Neural cell (in vitro differentiated cells): Measurements from ENCODE around the gene AP5B1. TPM values are rescaled to one million over a fixed set of nuclear protein-coding genes. Genes with fewer than 3 reads are reported as not detected.

Experiments used
- H2AFZ ChIP-seq: fragments of 200-600, 300-800 bp; sonication (generic), shearing (Covaris generic); 2 replicates; pipeline ENCODE4 v1.6.0; 2014; ENCODE audit warnings: low read depth, mild to moderate bottlenecking, antibody characterized with exemption, low read length, moderate library complexity
- H3F3A ChIP-seq: fragments of 200-600 bp; shearing (Covaris generic); 2 replicates; pipeline ENCODE4 v1.6.1; 2016; ENCODE audit warnings: mild to moderate bottlenecking, moderate library complexity, mixed read lengths, antibody characterized with exemption, low read length; ENCODE audit not compliant: insufficient read depth, poor library complexity, severe bottlenecking
- H3K27ac ChIP-seq: fragments of 200-600, 300-800 bp; sonication (generic), shearing (Covaris generic); 2 replicates; pipeline ENCODE4 v1.5.1; 2014; ENCODE audit warnings: mild to moderate bottlenecking, low read length, moderate library complexity
- H3K27me3 ChIP-seq: fragments of 300-800, 200-600 bp; sonication (generic), shearing (Covaris generic); 2 replicates; pipeline ENCODE4 v1.6.0; 2014; ENCODE audit warnings: mild to moderate bottlenecking, low read depth, low read length, moderate library complexity; ENCODE audit not compliant: insufficient read depth
- H3K36me3 ChIP-seq: fragments of 300-800, 200-600 bp; sonication (generic), shearing (Covaris generic); 2 replicates; pipeline ENCODE4 v1.5.1; 2014; ENCODE audit warnings: mild to moderate bottlenecking, antibody characterized with exemption, low read length, moderate library complexity; ENCODE audit not compliant: insufficient read depth
- H3K4me2 ChIP-seq: fragments of 300-800, 200-600 bp; sonication (generic), shearing (Covaris generic); 2 replicates; pipeline ENCODE4 v1.6.0; 2014; ENCODE audit warnings: mild to moderate bottlenecking, low read length
- H3K4me3 ChIP-seq: fragments of 300-800, 200-600 bp; sonication (generic), shearing (Covaris generic); 2 replicates; pipeline ENCODE4 v1.5.1; 2014; ENCODE audit warnings: mild to moderate bottlenecking, low read length, moderate library complexity
- H3K79me2 ChIP-seq: fragments of 200-600 bp; shearing (Covaris generic); replicated peaks from 2 replicates; pipeline ENCODE4 v1.6.0; 2014; ENCODE audit warnings: mild to moderate bottlenecking, low read length, moderate library complexity; ENCODE audit not compliant: insufficient read depth
- H3K9ac ChIP-seq: fragments of 300-800, 200-600 bp; sonication (generic), shearing (Covaris generic); 2 replicates; pipeline ENCODE4 v1.6.1; 2016; ENCODE audit warnings: mild to moderate bottlenecking, low read length, mixed read lengths
- H3K9me2 ChIP-seq: fragments of 200-600 bp; shearing (Covaris generic); 2 replicates; pipeline ENCODE4 v1.6.1; 2016; ENCODE audit warnings: mild to moderate bottlenecking, low read length, mixed read lengths; ENCODE audit not compliant: insufficient read depth
- H3K9me3 ChIP-seq: fragments of 200-600, 300-800 bp; sonication (generic), shearing (Covaris generic); 2 replicates; pipeline ENCODE4 v1.6.1; 2016; ENCODE audit warnings: mild to moderate bottlenecking, mixed run types, low read length, moderate library complexity, mixed read lengths
- H4K20me1 ChIP-seq: fragments of 200-600 bp; shearing (Covaris generic); 2 replicates; pipeline ENCODE4 v1.6.1; 2016; ENCODE audit warnings: mild to moderate bottlenecking, mixed run types; ENCODE audit not compliant: insufficient read depth
- CTCF ChIP-seq: fragments of 450-650 bp; IDR thresholded peaks from 2 replicates; pipeline ENCODE4 v1.5.1; 2014; ENCODE audit warnings: antibody characterized with exemption, mild to moderate bottlenecking, moderate library complexity; ENCODE audit not compliant: poor library complexity, severe bottlenecking
- EP300 ChIP-seq: fragments of 450-650 bp; conservative IDR thresholded peaks from 2 replicates; pipeline ENCODE4 v1.6.1; 2014; ENCODE audit warnings: antibody characterized with exemption, mild to moderate bottlenecking, moderate library complexity; ENCODE audit not compliant: poor library complexity, severe bottlenecking
- EZH2 ChIP-seq: fragments of 200-600, 300-800 bp; shearing (Covaris generic), sonication (generic); IDR thresholded peaks from 2 replicates; pipeline ENCODE4 v1.6.1; 2014; ENCODE audit warnings: antibody characterized with exemption, low read length, borderline replicate concordance, mild to moderate bottlenecking; ENCODE audit not compliant: insufficient read depth, poor library complexity, severe bottlenecking
- MXI1 ChIP-seq: fragments of 450-650 bp; conservative IDR thresholded peaks from 2 replicates; pipeline ENCODE4 v1.6.1; 2014; ENCODE audit warnings: antibody characterized with exemption, mild to moderate bottlenecking; ENCODE audit not compliant: poor library complexity, severe bottlenecking
- POLR2AphosphoS5 ChIP-seq: IDR thresholded peaks from 2 replicates; pipeline ENCODE4 v1.6.1; 2012
- RAD21 ChIP-seq: fragments of 450-650 bp; conservative IDR thresholded peaks from 2 replicates; pipeline ENCODE4 v1.6.1; 2014; ENCODE audit warnings: antibody characterized with exemption, mild to moderate bottlenecking, moderate library complexity
- REST ChIP-seq: IDR thresholded peaks from 2 replicates; pipeline ENCODE4 v1.6.1; 2012; ENCODE audit warnings: borderline replicate concordance
- polyA plus RNA-seq: library from polyadenylated mRNA; depleted of rRNA; stranded (reverse); fragments of >200 nt; gene quantifications from 2 replicates; pipeline ENCODE4 v1.2.3, GENCODE V29; 2014

Gene AP5B1
- polyA plus RNA-seq, 1 donor from 2014 or later = 0.52 TPM

GRCh38 chr11:65814131-65814985 is 33.6 kb upstream of the AP5B1 start:
- no peaks in the 10 kb centered on the region for H3K9me3 ChIP-seq
- no peaks in the 10 kb centered on the region for H3K79me2 ChIP-seq
- H3F3A ChIP-seq = no peaks in the 10 kb centered on the region
- H3K4me2 ChIP-seq = no peak overlapping the region
- H3K27ac ChIP-seq = no peak overlapping the region
- no peaks in the 10 kb centered on the region for H3K27me3 ChIP-seq
- no peak for TF ChIP-seq POLR2AphosphoS5
- no peak for TF ChIP-seq EP300
- TF ChIP-seq EZH2 = no peak
- no peak for TF ChIP-seq MXI1
- no peak for TF ChIP-seq RAD21
- TF ChIP-seq REST = no peak
- no peak for TF ChIP-seq CTCF
- H3K9ac ChIP-seq = no peak overlapping the region
- H3K4me3 ChIP-seq = no peak overlapping the region
- no peak overlapping the region for H2AFZ ChIP-seq
- H4K20me1 ChIP-seq = no peaks in the 10 kb centered on the region
- no peaks in the 10 kb centered on the region for H3K36me3 ChIP-seq
- no peaks in the 10 kb centered on the region for H3K9me2 ChIP-seq

- Histone ChIP-seq H3K79me2 (no peaks in the 10 kb centered on the region), H3K27ac (no peak overlapping the region), H3K27me3 (no peaks in the 10 kb centered on the region), H4K20me1 (no peaks in the 10 kb centered on the region), H2AFZ (no peak overlapping the region), H3K9ac (no peak overlapping the region), H3K4me2 (no peak overlapping the region), H3K4me3 (no peak overlapping the region), H3F3A (no peaks in the 10 kb centered on the region), H3K36me3 (no peaks in the 10 kb centered on the region), H3K9me3 (no peaks in the 10 kb centered on the region), H3K9me2 (no peaks in the 10 kb centered on the region)
- TF ChIP-seq EZH2 (no peak), REST (no peak), CTCF (no peak), MXI1 (no peak), POLR2AphosphoS5 (no peak), RAD21 (no peak)
These were observed 31.1 kb upstream of the AP5B1 start for GRCh38 chr11:65811764-65812475.
